ENCODE measurements around the gene UBAC2.

GRCh38 chr13:99154064-99154463, 46.6 kb upstream of the UBAC2 start:
- TF ChIP-seq POLR2A (IDR thresholded peaks at IDR 0.05), result no peak
- no peak for TF ChIP-seq CTCF (IDR thresholded peaks at IDR 0.05)

Data from uterus (tissue), 2 donors.